Measurements from ENCODE around the gene LRRC3. TPM values are rescaled to one million over a fixed set of nuclear protein-coding genes. Genes with fewer than 3 reads are reported as not detected.

Gene LRRC3
- total and polyA plus RNA-seq, 2 of the 8 experiments (the other 6 are each of a cell fraction or from before 2014, with no cell fraction given) = 3.1 to 5.4 TPM

GRCh38 chr21:44487831-44488230 lies 32.5 kb downstream of the LRRC3 start:
- H3K36me3 ChIP-seq (ENCODE audit: control insufficient read depth in 2 of 4, insufficient read depth in 4 of 4, low read length in 3 of 4) = peaks cover 0 to 20% (median 8%) of the 10 kb centered on the region in 4 experiments; a peak in 4 of 8 replicates
- H2AFZ ChIP-seq (ENCODE audit: low read length) = no peak overlapping the region
- H3K9ac ChIP-seq (replicated peaks in 1 of 4; ENCODE audit: extremely low read depth in 1 of 4, low read depth in 3 of 4, low read length in 3 of 4) = no peak overlapping the region
- no peak overlapping the region for H3K27ac ChIP-seq (ENCODE audit: low read depth, low read length)
- TF ChIP-seq MAFK (IDR thresholded peaks at IDR 0.05; ENCODE audit: low read depth, low read length) (no peak), TEAD4 (IDR thresholded peaks at IDR 0.05; ENCODE audit: low read depth, low read length) (no peak), ZNF274 (IDR thresholded peaks at IDR 0.05; ENCODE audit: borderline replicate concordance, extremely low read depth, low read length) (no peak), CBX5 (IDR thresholded peaks at IDR 0.05; ENCODE audit: low read depth, low read length) (no peak), BCL11A (IDR thresholded peaks at IDR 0.05; ENCODE audit: low read depth in 2 of 2, low read length in 2 of 2) (no peak), RAD21 (IDR thresholded peaks at IDR 0.05 in 1 of 2, conservative IDR thresholded peaks at IDR 0.05 in 1 of 2; ENCODE audit: low read depth in 2 of 2, low read length in 2 of 2) (peak; percentile 58 to 65), CTCF (IDR thresholded peaks at IDR 0.05; ENCODE audit: control extremely low read depth in 1 of 3, insufficient read depth in 1 of 3, low read depth in 1 of 3, low read length in 3 of 3) (peak; percentile 65 to 79 (median 68)), POLR2AphosphoS5 (IDR thresholded peaks at IDR 0.05; ENCODE audit: low read depth, low read length) (no peak), CREB1 (IDR thresholded peaks at IDR 0.05) (no peak)
- H2BK20ac ChIP-seq (ENCODE audit: low read length) = no peak overlapping the region
- no peaks in the 10 kb centered on the region; a peak in 1 of 7 replicates for H3K27me3 ChIP-seq (replicated peaks in 1 of 4; ENCODE audit: control insufficient read depth in 3 of 4, extremely low read depth in 1 of 4, insufficient read depth in 3 of 4, low read length in 3 of 4)
- H2BK15ac ChIP-seq (ENCODE audit: low read length) = no peak overlapping the region
- H4K5ac ChIP-seq (ENCODE audit: insufficient read length, low read depth, low read length) = no peak overlapping the region
- peak; percentile 43 to 84 for DNase-seq (ENCODE audit: low read depth in 1 of 2, low spot score in 2 of 2)
- H4K91ac ChIP-seq (replicated peaks; ENCODE audit: insufficient read length, low read length) = no peak overlapping the region
- no peak overlapping the region for H3K56ac ChIP-seq (replicated peaks; ENCODE audit: insufficient read length, low read depth, low read length)
- no peak overlapping the region for H2AK5ac ChIP-seq (ENCODE audit: low read depth, low read length)
- no peak overlapping the region for H3K23ac ChIP-seq (ENCODE audit: insufficient read length)
- ChIA-PET CTCF (ENCODE audit: partially characterized antibody) (interaction anchor here (0.7 to 1.2 kb wide), 10 partner anchors 10 to 374 kb away, joined by 3 to 5 read pairs (median 3); no protein-coding TSS in a partner anchor), POLR2A (ENCODE audit: partially characterized antibody) (interaction anchor here (0.6 to 1.1 kb wide), 3 partner anchors 9 to 219 kb away, joined by 3 to 4 read pairs (median 3); no protein-coding TSS in a partner anchor)
- peaks cover 0 to 3% (median 1%) of the 10 kb centered on the region in 4 experiments; a peak in 3 of 7 replicates for H3K4me1 ChIP-seq (replicated peaks in 1 of 4; ENCODE audit: control insufficient read depth in 3 of 4, insufficient read depth in 4 of 4, low read length in 3 of 4)
- no peak overlapping the region for H3K4ac ChIP-seq (replicated peaks; ENCODE audit: insufficient read length, low read depth, low read length)
- 25% methylated on average over 4 of the region's 4 CpGs; no CpG with 5 or more reads in 1 of the 2 experiments for WGBS, 2 experiments (ENCODE audit: extremely low coverage in 1 of 2, insufficient coverage in 1 of 2, insufficient read length in 1 of 2, insufficient replicate concordance in 2 of 2, low coverage in 1 of 2, low lambda C conversion rate in 2 of 2, missing lambda C conversion rate in 1 of 2)
- H2BK12ac ChIP-seq (ENCODE audit: low read depth, low read length) = no peak overlapping the region
- H3K79me1 ChIP-seq (ENCODE audit: low read depth, low read length) = no peaks in the 10 kb centered on the region
- peak overlapping the region in 2 of 4 experiments; percentile 1 to 35; a peak in 1 of 8 replicates for H3K4me3 ChIP-seq (ENCODE audit: extremely low read depth in 1 of 4, insufficient read depth in 2 of 4, low read depth in 3 of 4, low read length in 4 of 4)
- H3K4me2 ChIP-seq (ENCODE audit: insufficient read depth in 1 of 2, low read depth in 2 of 2, low read length in 2 of 2) = no peak overlapping the region
- H3K14ac ChIP-seq (ENCODE audit: insufficient read length) = no peak overlapping the region
- H3K23me2 ChIP-seq (ENCODE audit: low read depth, low read length) = no peaks in the 10 kb centered on the region; the same call in 1 of the 2 replicates
- no peak overlapping the region for H2BK5ac ChIP-seq (ENCODE audit: low read depth, low read length)
- H4K20me1 ChIP-seq (replicated peaks in 1 of 2; ENCODE audit: control insufficient read depth in 1 of 2, insufficient read depth in 2 of 2, low read length in 2 of 2) = no peaks in the 10 kb centered on the region
- FAIRE-seq = no peak
- H3K79me2 ChIP-seq (ENCODE audit: control insufficient read depth in 1 of 2, insufficient read depth in 2 of 2, low read length in 2 of 2) = peaks cover 3 to 28% of the 10 kb centered on the region in 2 experiments; a peak in 3 of 4 replicates
- peaks cover 5 to 9% of the 10 kb centered on the region in 2 experiments; a peak in 3 of 4 replicates for H3K9me3 ChIP-seq (ENCODE audit: insufficient read depth in 2 of 2, low read depth in 1 of 2, low read length in 1 of 2)
- H4K8ac ChIP-seq (ENCODE audit: extremely low read depth, insufficient read depth, low read length) = peak overlapping the region; percentile 12; the same call in 1 of the 2 replicates
- no peak overlapping the region for H3K18ac ChIP-seq (ENCODE audit: extremely low read depth, low read length)
- H2BK120ac ChIP-seq (replicated peaks; ENCODE audit: low read depth, low read length) = no peak overlapping the region

Measured in H1 (cell line).